Spleen (tissue), 7 donors: ENCODE data around the gene NDUFA11.

Source experiments
- CTCF ChIP-seq, 11 experiments: fragments of 200-600 bp in 7 of 11; fragments of 450-650 bp in 4 of 11; sonication (generic) in 4 of 11; IDR thresholded peaks in 8 of 11; conservative IDR thresholded peaks in 3 of 11; 1 replicate in 7 of 11; 2 replicates in 4 of 11; pipeline versions ENCODE4 v1.4.0 to v1.8.0; 2016 to 2021; ENCODE audit warnings: antibody characterized with exemption in 11 of 11, inconsistent platforms in 4 of 11, mild to moderate bottlenecking in 1 of 11
- POLR2A ChIP-seq, 3 donors: fragments of 450-650 bp; IDR thresholded peaks; one replicate each; pipeline ENCODE4 v1.5.1; 2017; ENCODE audit warnings: antibody characterized with exemption in 3 of 3, mild to moderate bottlenecking in 1 of 3
- donor health status: DM: no; HTN: no; CAD: no; lungs with moderate emphysema.
- donor health status: DM: no; HTN: no; CAD: no.
- donor health status: DM: no; HTN: no; CAD: no.

GRCh38 chr19:5900976-5901375 lies 2.6 kb downstream of the NDUFA11 start:
- no peak for TF ChIP-seq CTCF (IDR thresholded peaks at IDR 0.05 in 8 of 11, conservative IDR thresholded peaks at IDR 0.05 in 3 of 11)
- no peak for TF ChIP-seq POLR2A (IDR thresholded peaks at IDR 0.05)
